HG03439 (cell line): ENCODE data around the gene CCDC148.

Experiments
- ATAC-seq: cut with Tn5 transposase; IDR thresholded peaks from one replicate; pipeline ENCODE4 v1.9.1; 2021; ENCODE audit warnings: mild to moderate bottlenecking, moderate library complexity; ENCODE audit not compliant: unreplicated experiment

The CCDC148 gene

GRCh38 chr2:158130832-158131473 lies 325.6 kb downstream of the CCDC148 start:
- no peak for ATAC-seq

GRCh38 chr2:158129037-158129436 lies 327.5 kb downstream of the CCDC148 start:
- ATAC-seq: no peak

GRCh38 chr2:158128168-158128973 lies 328.2 kb downstream of the CCDC148 start:
- no peak for ATAC-seq

GRCh38 chr2:158127380-158127804 lies 329.2 kb downstream of the CCDC148 start:
- no peak for ATAC-seq

GRCh38 chr2:158125756-158126498 lies 330.6 kb downstream of the CCDC148 start:
- no peak for ATAC-seq

GRCh38 chr2:158124896-158125295 lies 331.7 kb downstream of the CCDC148 start:
- ATAC-seq: no peak
